Activated naive CD8-positive, alpha-beta T cell treated with anti-CD3 and anti-CD28 coated beads, Interleukin-2, amount 10 ng/mL, durations not matched to agents 7 days and 5 days (primary cell): ENCODE measurements around the gene COL6A1. TPM values are rescaled to one million over a fixed set of nuclear protein-coding genes. Genes with fewer than 3 reads are reported as not detected.

ENCODE experiments used
- ATAC-seq: fragments of 150-1000 bp; cut with Tn5 transposase; one replicate; pipeline ENCODE4 v1.10.0; 2021; ENCODE audit warnings: low read depth, moderate library complexity
- POLR2A ChIA-PET: fragments of 350-600 bp; sonication (Branson Sonifier 250); formaldehyde crosslinking; loops from one replicate; lab custom pipeline; 2021; ENCODE audit warnings: antibody characterized with exemption; lab: Charles Lee
- DNase-seq: peaks from one replicate; pipeline ENCODE4 v3.0.0; 2021
- H3K27ac Mint-ChIP-seq: one replicate; pipeline ENCODE4 v1.8.0; 2022; ENCODE audit warnings: mild to moderate bottlenecking, mixed read lengths
- H3K27me3 Mint-ChIP-seq: one replicate; pipeline ENCODE4 v1.8.0; 2022; ENCODE audit warnings: mild to moderate bottlenecking, moderate library complexity, mixed read lengths
- H3K36me3 Mint-ChIP-seq: one replicate; pipeline ENCODE4 v1.8.0; 2021; ENCODE audit warnings: mild to moderate bottlenecking, mixed read lengths
- H3K4me1 Mint-ChIP-seq: one replicate; pipeline ENCODE4 v1.8.0; 2021; ENCODE audit warnings: mixed read lengths
- H3K4me3 Mint-ChIP-seq: one replicate; pipeline ENCODE4 v1.8.0; 2022; ENCODE audit warnings: mild to moderate bottlenecking, moderate library complexity, mixed read lengths
- H3K9me3 Mint-ChIP-seq: one replicate; pipeline ENCODE4 v1.8.0; 2021; ENCODE audit warnings: mixed read lengths
- total RNA-seq, 2 experiments: library from RNA; stranded (reverse); gene quantifications; one replicate each; pipeline ENCODE4 v1.2.3, GENCODE V29; 2021

Gene COL6A1
- total RNA-seq, 2 experiments from 2014 or later = 3.5 to 3.8 TPM

DNA sequence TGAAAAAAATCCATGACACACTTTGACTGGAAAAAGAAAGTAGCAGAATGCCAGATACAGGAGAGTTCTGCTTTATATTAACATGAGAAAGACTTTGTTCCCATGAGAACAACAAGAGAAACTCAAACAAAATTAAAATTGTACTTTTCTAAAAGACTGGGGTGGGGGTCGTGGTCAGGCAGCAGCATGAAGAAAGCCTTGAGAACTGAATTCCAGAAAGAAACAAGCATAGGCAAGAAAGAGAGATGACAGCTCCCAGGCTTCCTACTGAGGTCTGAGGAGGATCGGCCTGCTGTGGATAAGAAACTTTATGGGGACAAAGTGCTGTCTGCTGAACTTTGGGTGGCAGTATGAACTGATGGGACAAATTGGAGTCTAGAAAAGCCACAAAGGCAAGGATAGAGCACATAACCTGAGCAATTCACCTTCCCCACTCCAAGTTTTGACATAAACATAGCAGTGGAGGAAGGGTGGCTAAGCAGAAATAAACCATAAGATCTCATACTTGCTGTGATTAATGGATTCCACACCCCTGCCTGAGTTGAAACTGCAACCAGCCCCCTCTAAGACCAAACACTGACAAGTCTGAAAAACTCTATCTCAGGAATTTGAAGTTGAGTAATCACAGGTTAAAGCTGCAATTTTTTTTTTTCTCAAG lies 43.7 kb downstream of the COL6A1 start:
- no peak overlapping the region for H3K27ac Mint-ChIP-seq
- no peaks in the 10 kb centered on the region for H3K4me1 Mint-ChIP-seq
- H3K27me3 Mint-ChIP-seq = peaks cover 8% of the 10 kb centered on the region
- no peak overlapping the region for H3K4me3 Mint-ChIP-seq
- ATAC-seq (no peak), DNase-seq (no peak)
- POLR2A ChIA-PET = no interaction called here
- H3K36me3 Mint-ChIP-seq = no peaks in the 10 kb centered on the region
- H3K9me3 Mint-ChIP-seq = peaks cover 6% of the 10 kb centered on the region

- ATAC-seq (no peak), DNase-seq (no peak)
- no peak overlapping the region for H3K4me3 Mint-ChIP-seq
- POLR2A ChIA-PET = no interaction called here
- no peak overlapping the region for H3K27ac Mint-ChIP-seq
- no peaks in the 10 kb centered on the region for H3K36me3 Mint-ChIP-seq
- peaks cover 8% of the 10 kb centered on the region for H3K27me3 Mint-ChIP-seq
- H3K4me1 Mint-ChIP-seq = no peaks in the 10 kb centered on the region
- H3K9me3 Mint-ChIP-seq = peaks cover 6% of the 10 kb centered on the region
Measured at GRCh38 chr21:46027851-46028493, 46.4 kb downstream of the COL6A1 start.

GRCh38 chr21:46028573-46029091 lies 47.1 kb downstream of the COL6A1 start:
- ATAC-seq (no peak), DNase-seq (no peak)
- Mint-ChIP-seq H3K9me3 (peaks cover 6% of the 10 kb centered on the region), H3K27me3 (peaks cover 8% of the 10 kb centered on the region), H3K4me3 (no peak overlapping the region), H3K27ac (no peak overlapping the region), H3K4me1 (no peaks in the 10 kb centered on the region), H3K36me3 (no peaks in the 10 kb centered on the region)
- POLR2A ChIA-PET = no interaction called here

DNA sequence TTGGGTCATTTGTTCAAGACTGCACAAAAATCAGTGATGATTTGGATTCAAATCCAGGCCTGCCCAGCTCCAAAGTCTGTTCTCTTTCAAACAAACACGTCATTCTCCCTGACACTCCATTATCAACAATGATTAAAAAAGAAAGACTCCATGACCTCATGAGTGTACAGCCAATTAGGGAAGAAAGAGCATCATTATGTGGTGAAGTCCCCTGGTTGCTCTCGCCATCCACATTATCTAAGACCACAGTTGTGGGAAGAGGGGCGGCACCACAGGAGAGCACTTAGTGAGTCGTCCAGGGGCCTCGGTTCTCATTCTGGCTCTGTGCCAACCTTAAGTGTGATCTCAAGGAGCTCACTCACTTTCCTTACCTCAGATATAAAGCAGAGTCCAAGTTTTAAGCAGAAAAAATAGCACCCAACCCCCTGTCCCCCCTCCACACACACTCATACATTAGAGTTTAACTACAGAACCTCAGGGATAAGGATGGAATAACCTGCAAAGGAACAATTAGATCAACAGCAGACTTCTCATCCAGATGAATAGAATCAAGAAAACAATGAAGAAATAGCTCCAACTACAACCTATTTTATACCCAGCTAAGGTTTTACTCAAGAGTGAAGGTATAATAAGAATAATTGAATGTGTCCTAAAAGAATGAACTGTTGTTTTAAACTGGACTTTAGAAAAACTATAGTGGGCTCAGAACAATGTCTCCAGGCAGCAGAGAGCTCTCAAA lies 47.8 kb downstream of the COL6A1 start:
- H3K27me3 Mint-ChIP-seq = peaks cover 8% of the 10 kb centered on the region
- no peaks in the 10 kb centered on the region for H3K4me1 Mint-ChIP-seq
- no peaks in the 10 kb centered on the region for H3K36me3 Mint-ChIP-seq
- no peak overlapping the region for H3K27ac Mint-ChIP-seq
- DNase-seq (no peak), ATAC-seq (no peak)
- no peak overlapping the region for H3K4me3 Mint-ChIP-seq
- peaks cover 6% of the 10 kb centered on the region for H3K9me3 Mint-ChIP-seq
- POLR2A ChIA-PET = no interaction called here

DNA sequence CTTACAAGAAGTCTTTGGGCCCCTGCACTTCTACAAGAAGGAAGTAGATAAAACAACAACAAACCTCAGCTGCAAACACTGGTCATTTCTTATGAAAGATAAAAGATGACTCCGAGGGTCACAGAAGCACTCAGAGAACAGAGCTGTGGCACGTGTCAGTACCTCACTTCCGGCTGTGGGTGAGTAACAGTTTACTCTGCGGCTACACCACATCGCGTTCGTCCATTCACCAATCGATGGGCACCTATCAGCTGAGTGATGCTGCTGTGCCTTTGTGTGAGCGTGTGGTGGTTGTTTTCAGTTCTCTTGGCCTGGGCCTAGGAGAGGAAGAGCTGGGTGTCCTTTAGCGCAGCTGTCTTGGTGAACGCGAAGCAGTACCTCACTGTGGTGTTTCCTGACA lies 49.9 kb downstream of the COL6A1 start:
- no peak for ATAC-seq
- Mint-ChIP-seq H3K27me3 (peaks cover 1% of the 10 kb centered on the region), H3K9me3 (peaks cover 6% of the 10 kb centered on the region), H3K27ac (no peak overlapping the region), H3K4me3 (no peak overlapping the region), H3K4me1 (no peaks in the 10 kb centered on the region), H3K36me3 (no peaks in the 10 kb centered on the region)
- no peak for DNase-seq
- POLR2A ChIA-PET = no interaction called here

DNA sequence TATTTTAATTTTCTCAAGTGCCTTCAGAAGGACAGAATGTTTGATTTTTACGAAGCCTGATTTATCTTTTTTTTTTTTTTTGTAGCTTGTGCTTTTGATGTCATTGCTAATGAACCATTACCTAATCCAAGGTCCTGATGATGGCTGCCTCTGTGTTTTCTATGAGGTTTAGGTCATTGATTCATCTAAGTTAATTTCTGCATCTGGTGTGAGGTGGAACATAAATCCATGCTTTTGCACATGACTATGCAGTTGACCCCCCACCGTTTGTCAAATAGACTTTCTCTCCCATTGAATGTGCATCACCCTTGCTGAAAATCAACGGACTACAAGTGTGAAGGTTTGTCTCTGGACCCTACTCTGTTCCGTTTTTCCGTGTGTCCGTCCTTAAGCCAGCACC lies 50.5 kb downstream of the COL6A1 start:
- Mint-ChIP-seq H3K4me3 (no peak overlapping the region), H3K27me3 (no peaks in the 10 kb centered on the region), H3K27ac (no peak overlapping the region), H3K9me3 (peaks cover 6% of the 10 kb centered on the region), H3K36me3 (no peaks in the 10 kb centered on the region), H3K4me1 (no peaks in the 10 kb centered on the region)
- DNase-seq (no peak), ATAC-seq (no peak)
- POLR2A ChIA-PET = no interaction called here

DNA sequence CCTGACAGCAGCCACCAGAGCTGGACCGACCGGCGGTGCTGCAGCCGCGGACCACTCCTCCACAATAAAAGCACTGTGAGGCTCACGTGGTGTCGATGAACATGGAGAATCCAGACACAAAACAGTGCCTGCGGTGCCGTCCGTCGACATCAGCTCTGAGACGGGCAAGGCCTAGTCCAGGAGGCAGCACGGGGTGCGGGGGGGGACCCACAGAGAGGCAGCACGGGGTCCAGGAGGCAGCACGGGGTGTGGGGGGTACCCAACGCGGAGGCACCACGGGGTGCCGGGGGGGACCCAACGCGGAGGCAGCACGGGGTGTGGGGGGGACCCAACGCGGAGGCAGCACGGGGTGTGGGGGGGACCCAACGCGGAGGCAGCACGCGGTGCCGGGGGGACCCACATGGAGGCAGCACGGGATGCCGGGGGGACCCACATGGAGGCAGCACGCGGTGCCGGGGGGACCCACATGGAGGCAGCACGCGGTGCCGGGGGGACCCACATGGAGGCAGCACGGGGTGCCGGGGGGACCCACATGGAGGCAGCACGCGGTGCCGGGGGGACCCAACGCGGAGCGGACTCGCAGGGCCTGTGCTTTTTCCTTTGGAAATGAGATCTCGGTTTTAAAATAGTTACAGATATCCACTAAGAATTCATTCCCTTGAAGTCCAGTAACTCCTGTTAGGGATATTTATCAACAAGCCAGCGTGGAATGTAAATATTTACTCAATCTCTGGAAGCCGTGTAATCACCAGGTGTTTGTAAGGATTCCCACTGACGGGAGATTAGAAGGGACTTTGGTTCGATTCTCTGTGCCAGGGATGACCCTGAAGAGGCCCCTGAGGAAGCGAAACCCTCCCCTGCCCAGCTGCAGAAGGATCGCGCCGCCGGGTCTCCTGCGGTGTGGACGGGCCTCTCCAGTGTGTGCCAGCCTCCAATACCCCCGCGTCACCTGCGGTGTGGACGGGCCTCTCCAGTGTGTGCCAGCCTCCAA lies 52.1 kb downstream of the COL6A1 start:
- ATAC-seq (no peak), DNase-seq (no peak)
- no peaks in the 10 kb centered on the region for H3K27me3 Mint-ChIP-seq
- POLR2A ChIA-PET = no interaction called here
- no peak overlapping the region for H3K4me3 Mint-ChIP-seq
- peaks cover 6% of the 10 kb centered on the region for H3K9me3 Mint-ChIP-seq
- H3K4me1 Mint-ChIP-seq = no peaks in the 10 kb centered on the region
- no peaks in the 10 kb centered on the region for H3K36me3 Mint-ChIP-seq
- H3K27ac Mint-ChIP-seq = no peak overlapping the region

DNA sequence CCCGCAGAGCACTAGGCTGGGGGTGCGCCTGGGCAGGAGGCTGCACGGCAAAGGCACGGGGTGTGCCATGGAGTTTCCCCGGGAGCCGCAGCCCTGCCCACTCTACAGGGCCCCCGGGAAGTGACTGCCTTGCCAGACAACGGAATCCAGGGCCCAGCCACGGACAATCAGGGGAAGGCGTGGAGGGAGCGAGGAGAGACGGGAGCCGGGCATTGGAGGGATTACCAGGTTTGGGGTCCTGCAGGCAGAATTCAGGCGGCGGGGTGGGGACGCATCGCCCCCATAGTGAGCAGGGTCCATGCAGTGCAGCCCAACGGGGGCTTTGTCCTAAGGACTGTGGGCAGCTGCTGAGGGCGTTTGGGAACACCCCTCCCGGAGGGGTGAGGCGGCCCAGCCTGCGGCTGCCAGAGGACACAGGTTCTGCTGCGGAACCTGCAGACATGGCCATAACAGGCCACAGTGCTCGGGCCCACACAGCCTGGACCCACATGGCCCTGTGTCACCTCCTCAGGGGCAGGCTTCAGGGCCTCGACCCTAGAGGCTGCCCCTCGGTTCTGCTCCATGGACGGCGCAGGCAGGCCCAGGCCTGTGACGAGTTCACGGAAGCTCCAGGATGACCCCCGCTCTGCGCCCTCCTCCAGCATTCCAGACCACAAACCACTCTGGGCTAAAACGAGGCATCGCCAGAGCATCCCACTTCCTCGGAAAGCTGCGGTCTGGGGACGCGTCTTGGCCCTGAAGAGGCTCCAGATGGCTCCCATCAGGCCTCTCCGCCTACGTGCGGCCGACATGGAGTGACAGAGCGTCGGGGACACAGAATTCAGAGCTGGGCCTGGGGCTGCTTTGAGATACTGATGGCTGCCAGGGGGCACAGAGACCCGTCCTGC lies 54.5 kb downstream of the COL6A1 start:
- no peak for DNase-seq
- POLR2A ChIA-PET = no interaction called here
- H3K4me1 Mint-ChIP-seq = no peaks in the 10 kb centered on the region
- H3K27me3 Mint-ChIP-seq = no peaks in the 10 kb centered on the region
- H3K36me3 Mint-ChIP-seq = no peaks in the 10 kb centered on the region
- ATAC-seq = no peak
- H3K9me3 Mint-ChIP-seq = no peaks in the 10 kb centered on the region
- H3K27ac Mint-ChIP-seq = no peak overlapping the region
- H3K4me3 Mint-ChIP-seq = no peak overlapping the region

DNA sequence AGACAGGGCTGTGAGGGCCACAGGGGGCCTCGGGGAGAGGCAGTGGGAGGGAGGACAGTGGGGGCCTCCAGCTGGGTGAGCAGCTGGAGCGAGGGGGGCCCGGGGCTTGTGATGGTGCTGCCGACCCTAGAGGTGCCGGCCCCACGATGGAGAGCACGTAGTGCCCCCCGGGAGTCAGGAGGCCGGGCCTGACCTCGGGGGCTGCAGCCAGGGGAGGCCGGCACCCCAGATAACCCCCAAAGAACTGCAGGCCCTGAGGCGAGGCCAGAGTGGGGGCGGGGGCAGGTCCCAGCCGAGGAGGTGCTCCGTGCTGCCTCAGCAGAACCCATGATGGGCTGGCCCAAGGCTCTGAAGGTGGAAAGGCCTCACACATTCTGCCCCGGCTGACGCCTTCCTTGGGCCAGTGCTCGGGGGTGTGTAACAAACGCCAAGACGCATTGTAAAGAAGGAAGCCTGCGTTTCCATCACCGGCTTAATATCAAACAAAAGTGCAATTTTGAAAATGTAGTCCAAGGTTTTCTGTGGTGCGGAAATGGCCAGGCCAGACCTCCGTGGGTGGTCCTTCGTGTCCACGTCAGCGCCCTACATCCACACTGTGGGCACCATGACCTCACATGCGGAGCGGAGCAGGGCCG lies 55.2 kb downstream of the COL6A1 start:
- no peak for ATAC-seq
- Mint-ChIP-seq H3K9me3 (no peaks in the 10 kb centered on the region), H3K36me3 (no peaks in the 10 kb centered on the region), H3K27me3 (no peaks in the 10 kb centered on the region), H3K27ac (no peak overlapping the region), H3K4me3 (no peak overlapping the region), H3K4me1 (no peaks in the 10 kb centered on the region)
- POLR2A ChIA-PET = no interaction called here
- DNase-seq = no peak

DNA sequence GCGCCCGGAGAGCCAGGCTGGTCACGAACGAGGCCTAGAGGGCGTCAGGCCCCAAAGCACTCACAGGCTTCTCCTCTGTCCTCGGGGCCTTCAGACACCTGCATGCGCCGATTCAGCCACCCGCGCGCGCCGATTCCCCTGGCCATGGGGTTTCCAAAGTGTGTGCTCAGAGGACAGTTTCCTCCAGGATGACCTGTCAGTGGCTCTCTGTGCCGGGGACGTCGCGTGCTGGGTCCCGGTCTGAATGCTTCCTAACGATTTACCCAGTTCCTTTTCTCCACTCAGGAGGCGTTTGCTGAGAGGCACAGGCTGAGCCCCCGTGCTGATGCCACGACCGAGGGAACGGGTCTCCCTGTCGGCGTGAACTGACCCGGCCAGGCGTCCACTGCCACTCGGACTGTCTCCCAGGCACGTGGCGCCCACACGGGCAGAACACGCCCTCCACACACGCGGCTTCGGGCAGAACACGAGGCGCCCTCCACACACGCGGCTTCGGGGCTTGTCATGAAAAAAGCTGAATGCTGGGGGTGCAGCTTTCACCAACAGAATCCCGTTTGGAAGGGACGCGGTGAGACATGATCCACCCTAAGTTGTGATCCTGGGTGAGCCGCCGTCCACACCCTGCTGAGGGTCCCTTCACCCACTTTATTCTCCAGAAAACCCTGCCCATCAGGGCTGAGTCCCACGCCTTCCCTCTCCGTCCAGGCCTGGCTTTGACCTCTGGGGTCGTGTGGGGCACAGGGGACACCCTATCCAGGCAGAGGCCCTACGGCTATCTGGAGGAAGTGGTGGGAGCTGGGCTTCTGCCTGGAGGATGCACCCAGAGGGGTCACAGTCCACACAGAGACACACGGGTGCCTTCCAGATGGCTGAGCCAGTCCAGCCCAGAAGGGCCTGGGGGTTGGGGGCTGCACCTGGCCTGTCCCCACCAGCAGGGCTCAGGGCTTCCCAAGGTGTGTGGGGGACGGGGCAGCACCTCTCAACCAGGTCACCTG lies 56.1 kb downstream of the COL6A1 start:
- Mint-ChIP-seq H3K9me3 (no peaks in the 10 kb centered on the region), H3K4me1 (no peaks in the 10 kb centered on the region), H3K27me3 (no peaks in the 10 kb centered on the region), H3K36me3 (no peaks in the 10 kb centered on the region), H3K4me3 (no peak overlapping the region), H3K27ac (no peak overlapping the region)
- POLR2A ChIA-PET = no interaction called here
- no peak for ATAC-seq
- DNase-seq = no peak

DNA sequence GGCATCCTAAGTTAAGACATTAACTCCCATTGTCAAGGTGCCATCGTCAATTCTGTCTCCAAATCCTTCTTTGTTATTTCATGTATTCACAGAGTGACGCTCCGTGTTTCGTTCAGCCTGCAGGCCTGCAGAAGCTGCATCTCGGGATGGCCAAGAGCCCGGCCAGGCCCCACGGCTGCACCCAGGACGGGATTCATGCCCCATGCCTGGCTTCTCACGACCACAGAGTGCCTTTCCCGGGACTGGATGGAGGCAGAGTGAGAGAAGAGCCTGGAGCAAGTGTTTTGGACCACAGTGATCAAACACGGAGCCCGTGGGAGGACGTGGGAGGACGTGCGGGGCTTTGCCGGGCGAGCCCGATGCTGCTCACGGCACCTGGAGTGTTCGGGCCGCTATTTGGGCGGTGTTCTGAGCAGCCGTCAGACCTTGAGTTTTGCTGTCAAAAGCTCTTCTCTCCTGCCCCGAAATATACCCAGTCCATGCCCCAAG lies 56.8 kb downstream of the COL6A1 start:
- H3K4me3 Mint-ChIP-seq = no peak overlapping the region
- no peak for ATAC-seq
- H3K9me3 Mint-ChIP-seq = no peaks in the 10 kb centered on the region
- no peaks in the 10 kb centered on the region for H3K36me3 Mint-ChIP-seq
- POLR2A ChIA-PET = no interaction called here
- H3K27me3 Mint-ChIP-seq = no peaks in the 10 kb centered on the region
- no peak overlapping the region for H3K27ac Mint-ChIP-seq
- no peaks in the 10 kb centered on the region for H3K4me1 Mint-ChIP-seq
- DNase-seq = no peak
